Hepatocyte (in vitro differentiated cells): ENCODE results near the gene SERPINI2.
A peak's percentile ranks its signal among the peaks of the same experiment; 100 is the strongest.

Source experiments
- CTCF ChIP-seq: fragments of 200-600 bp; sonication (generic); IDR thresholded peaks from 2 replicates; pipeline ENCODE4 v1.5.1; 2016; ENCODE audit warnings: antibody characterized with exemption, mild to moderate bottlenecking; ENCODE audit not compliant: poor library complexity
- EZH2 ChIP-seq: fragments of 200-600 bp; sonication (generic); IDR thresholded peaks from 2 replicates; pipeline ENCODE4 v1.6.1; 2016; ENCODE audit warnings: antibody characterized with exemption, mild to moderate bottlenecking, borderline replicate concordance

- peak; percentile 32 for TF ChIP-seq CTCF
- TF ChIP-seq EZH2, result no peak
These were observed 79.8 kb downstream of the SERPINI2 start for GRCh38 chr3:167394003-167394402.
